ENCODE data around the gene EPB41L1. TPM values are rescaled to one million over a fixed set of nuclear protein-coding genes. Genes with fewer than 3 reads are reported as not detected.

Gene EPB41L1
- total RNA-seq, 2 donors from 2014 or later: 32.3 to 36.7 TPM

DNA sequence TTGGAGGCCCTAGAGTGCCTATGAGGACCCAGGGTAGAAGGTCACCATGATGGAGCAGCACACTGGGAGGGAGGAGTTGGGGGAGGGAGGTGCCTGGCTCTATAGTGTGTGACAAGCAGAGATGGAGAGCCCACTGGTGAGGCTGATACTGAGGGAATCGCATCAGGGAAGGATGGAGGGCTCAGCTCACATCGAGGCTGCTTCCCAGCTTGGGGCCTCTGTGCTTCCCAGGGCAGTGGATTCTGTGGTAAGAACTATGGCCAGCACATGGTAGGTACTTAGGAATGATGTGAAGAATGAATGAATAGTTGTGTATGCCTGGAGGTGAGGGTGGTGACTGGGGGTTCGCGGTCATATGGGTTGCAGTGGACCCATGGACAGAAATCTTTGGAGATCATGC is 1.3 kb upstream of the EPB41L1 start:
- no peak for DNase-seq

DNA sequence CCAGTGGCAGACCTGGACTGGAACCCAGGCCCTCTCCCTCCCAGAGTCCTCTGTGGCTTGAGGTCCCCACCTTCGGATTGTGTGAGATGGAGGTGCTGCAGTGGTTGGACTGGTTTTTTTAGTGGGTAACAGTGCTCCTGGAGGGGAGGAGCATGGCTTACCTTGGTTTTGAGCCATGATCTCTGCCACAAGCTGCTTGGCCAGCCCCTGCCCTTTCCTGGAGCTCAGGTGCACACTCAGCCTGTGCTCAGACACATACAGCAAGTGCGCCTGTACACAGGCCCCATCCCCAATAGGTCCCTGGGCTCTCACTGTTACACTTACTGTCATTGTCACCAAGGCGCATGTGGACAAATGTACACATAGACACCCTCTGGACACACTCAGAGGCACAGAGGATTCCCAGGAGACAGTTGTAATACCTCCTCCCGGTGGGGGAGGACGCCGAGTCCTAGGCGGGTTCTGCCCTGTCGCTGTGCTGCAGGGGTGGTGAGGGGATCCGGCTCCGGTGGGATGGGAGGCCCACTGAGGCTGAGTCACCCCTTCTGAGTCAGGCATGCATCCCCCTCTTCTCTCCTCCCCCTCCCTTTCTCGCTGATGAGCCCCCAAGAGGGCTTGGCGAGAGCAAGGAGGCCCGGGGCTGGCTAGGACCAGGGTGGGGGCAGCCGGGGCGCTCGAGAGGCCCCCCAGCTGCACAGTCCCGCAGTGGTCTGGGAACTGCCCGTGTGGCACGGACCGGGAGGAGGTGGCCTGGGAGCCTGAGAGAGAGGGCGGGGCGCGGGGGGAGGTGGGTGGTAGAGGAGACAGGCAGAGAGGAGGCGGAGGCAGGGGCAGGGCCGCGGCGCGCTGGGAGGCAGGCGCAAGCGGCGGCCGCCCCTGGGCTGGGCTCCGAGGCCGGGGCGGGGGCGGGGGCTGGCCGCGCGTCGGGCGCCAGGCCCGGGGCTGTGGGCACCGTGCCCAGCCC is 522 bp upstream of the EPB41L1 start:
- H3K27me3 Mint-ChIP-seq (ENCODE audit: insufficient read depth): peaks cover 32% of the 10 kb centered on the region
- DNase-seq: peak; percentile 94
- no peak overlapping the region for H3K27ac ChIP-seq (ENCODE audit: low read depth, low read length)
- TF ChIP-seq, protein P1, sequence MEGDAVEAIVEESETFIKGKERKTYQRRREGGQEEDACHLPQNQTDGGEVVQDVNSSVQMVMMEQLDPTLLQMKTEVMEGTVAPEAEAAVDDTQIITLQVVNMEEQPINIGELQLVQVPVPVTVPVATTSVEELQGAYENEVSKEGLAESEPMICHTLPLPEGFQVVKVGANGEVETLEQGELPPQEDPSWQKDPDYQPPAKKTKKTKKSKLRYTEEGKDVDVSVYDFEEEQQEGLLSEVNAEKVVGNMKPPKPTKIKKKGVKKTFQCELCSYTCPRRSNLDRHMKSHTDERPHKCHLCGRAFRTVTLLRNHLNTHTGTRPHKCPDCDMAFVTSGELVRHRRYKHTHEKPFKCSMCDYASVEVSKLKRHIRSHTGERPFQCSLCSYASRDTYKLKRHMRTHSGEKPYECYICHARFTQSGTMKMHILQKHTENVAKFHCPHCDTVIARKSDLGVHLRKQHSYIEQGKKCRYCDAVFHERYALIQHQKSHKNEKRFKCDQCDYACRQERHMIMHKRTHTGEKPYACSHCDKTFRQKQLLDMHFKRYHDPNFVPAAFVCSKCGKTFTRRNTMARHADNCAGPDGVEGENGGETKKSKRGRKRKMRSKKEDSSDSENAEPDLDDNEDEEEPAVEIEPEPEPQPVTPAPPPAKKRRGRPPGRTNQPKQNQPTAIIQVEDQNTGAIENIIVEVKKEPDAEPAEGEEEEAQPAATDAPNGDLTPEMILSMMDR (conservative IDR thresholded peaks at IDR 0.05): no peak
- H3K9ac ChIP-seq (ENCODE audit: extremely low read depth, low read length, poor library complexity, severe bottlenecking): no peak overlapping the region
- no peak overlapping the region for H3K27ac Mint-ChIP-seq
- H3K27me3 ChIP-seq (ENCODE audit: control insufficient read depth, insufficient read depth, low read length, poor library complexity, severe bottlenecking): peaks cover 27% of the 10 kb centered on the region
- H3K4me3 Mint-ChIP-seq: peak overlapping the region; percentile 65
- peaks cover 2% of the 10 kb centered on the region for H3K4me1 Mint-ChIP-seq
- H3K9me3 ChIP-seq (ENCODE audit: control insufficient read depth, low read length): no peaks in the 10 kb centered on the region
- peak overlapping the region; percentile 76 for H3K4me3 ChIP-seq (ENCODE audit: low read length)
- no peaks in the 10 kb centered on the region for H3K9me3 Mint-ChIP-seq
- H3K36me3 ChIP-seq (ENCODE audit: control insufficient read depth, insufficient read depth, low read length): no peaks in the 10 kb centered on the region
- H3K36me3 Mint-ChIP-seq (ENCODE audit: low read depth): no peaks in the 10 kb centered on the region
- H3K4me1 ChIP-seq (ENCODE audit: control insufficient read depth, insufficient read depth, low read length): no peaks in the 10 kb centered on the region
- WGBS, 2 experiments (ENCODE audit: insufficient coverage in 1 of 2, insufficient read length in 1 of 2): 10 to 25% methylated on average over 4 to 43 of the region's 43 CpGs

More for the DNA sequence above, 1.3 kb upstream of the EPB41L1 start:
- H3K27ac Mint-ChIP-seq: no peak overlapping the region
- 90 to 91% methylated on average over 4 of the region's 4 CpGs for WGBS, 2 experiments (ENCODE audit: insufficient coverage in 1 of 2, insufficient read length in 1 of 2)
- TF ChIP-seq, protein P1 (conservative IDR thresholded peaks at IDR 0.05): no peak
- peaks cover 32% of the 10 kb centered on the region for H3K27me3 Mint-ChIP-seq (ENCODE audit: insufficient read depth)
- Histone ChIP-seq H3K9ac (ENCODE audit: extremely low read depth, low read length, poor library complexity, severe bottlenecking) (no peak overlapping the region), H3K36me3 (ENCODE audit: control insufficient read depth, insufficient read depth, low read length) (no peaks in the 10 kb centered on the region), H3K27ac (ENCODE audit: low read depth, low read length) (no peak overlapping the region), H3K27me3 (ENCODE audit: control insufficient read depth, insufficient read depth, low read length, poor library complexity, severe bottlenecking) (peaks cover 27% of the 10 kb centered on the region), H3K4me3 (ENCODE audit: low read length) (no peak overlapping the region), H3K9me3 (ENCODE audit: control insufficient read depth, low read length) (no peaks in the 10 kb centered on the region), H3K4me1 (ENCODE audit: control insufficient read depth, insufficient read depth, low read length) (no peaks in the 10 kb centered on the region)
- H3K4me3 Mint-ChIP-seq: peak overlapping the region; percentile 65
- H3K36me3 Mint-ChIP-seq (ENCODE audit: low read depth): no peaks in the 10 kb centered on the region
- H3K9me3 Mint-ChIP-seq: no peaks in the 10 kb centered on the region
- peaks cover 2% of the 10 kb centered on the region for H3K4me1 Mint-ChIP-seq

DNA sequence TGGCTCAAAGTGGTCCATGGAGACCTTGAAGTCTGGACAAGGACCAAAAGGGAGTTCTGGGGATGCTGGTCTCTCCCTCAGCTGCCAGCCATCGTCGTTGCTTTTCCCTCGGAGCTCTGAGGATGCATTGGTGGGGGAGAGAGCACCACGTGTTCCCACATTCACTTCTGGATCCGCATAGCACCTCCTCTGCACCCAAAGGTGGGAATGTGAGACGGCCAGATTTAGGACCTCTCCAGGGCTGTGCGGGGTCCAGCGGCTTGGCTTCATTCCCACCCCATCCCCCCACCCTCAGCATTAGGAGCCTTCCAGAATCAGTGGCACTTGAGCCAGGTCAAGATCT is 1.1 kb downstream of the EPB41L1 start:
- H3K27ac ChIP-seq (ENCODE audit: low read depth, low read length): no peak overlapping the region
- no peaks in the 10 kb centered on the region for H3K4me1 ChIP-seq (ENCODE audit: control insufficient read depth, insufficient read depth, low read length)
- H3K9ac ChIP-seq (ENCODE audit: extremely low read depth, low read length, poor library complexity, severe bottlenecking): no peak overlapping the region
- peak overlapping the region; percentile 80 for H3K4me3 ChIP-seq (ENCODE audit: low read length)
- TF ChIP-seq, protein P1 (conservative IDR thresholded peaks at IDR 0.05): no peak
- H3K36me3 Mint-ChIP-seq (ENCODE audit: low read depth): no peaks in the 10 kb centered on the region
- no peaks in the 10 kb centered on the region for H3K9me3 Mint-ChIP-seq
- peaks cover 2% of the 10 kb centered on the region for H3K4me1 Mint-ChIP-seq
- DNase-seq: no peak
- WGBS, 2 experiments (ENCODE audit: insufficient coverage in 1 of 2, insufficient read length in 1 of 2): 80 to 97% methylated on average over 4 to 8 of the region's 8 CpGs
- H3K36me3 ChIP-seq (ENCODE audit: control insufficient read depth, insufficient read depth, low read length): no peaks in the 10 kb centered on the region
- no peaks in the 10 kb centered on the region for H3K9me3 ChIP-seq (ENCODE audit: control insufficient read depth, low read length)
- no peak overlapping the region for H3K27ac Mint-ChIP-seq
- H3K4me3 Mint-ChIP-seq: peak overlapping the region; percentile 65
- peaks cover 32% of the 10 kb centered on the region for H3K27me3 Mint-ChIP-seq (ENCODE audit: insufficient read depth)
- H3K27me3 ChIP-seq (ENCODE audit: control insufficient read depth, insufficient read depth, low read length, poor library complexity, severe bottlenecking): peaks cover 27% of the 10 kb centered on the region
